ENCODE data around the gene GUK1. TPM values are rescaled to one million over a fixed set of nuclear protein-coding genes. Genes with fewer than 3 reads are reported as not detected.

GUK1 gene
- total RNA-seq, 1 donor from 2014 or later: 979 TPM

GRCh38 chr1:228096416-228097332 is 43.4 kb upstream of the GUK1 start:
- intact Hi-C loops (cut with DNase I): no loop called here
- H3K36me3 ChIP-seq: peaks cover 39 to 50% of the 10 kb centered on the region in 2 donors
- no peaks in the 10 kb centered on the region for H3K27me3 ChIP-seq
- no peak overlapping the region for H3K4me3 ChIP-seq
- no peak overlapping the region for H3K27ac ChIP-seq
- peaks cover 0 to 6% of the 10 kb centered on the region in 2 donors for H3K9me3 ChIP-seq
- peaks cover 0 to under 1% of the 10 kb centered on the region in 2 donors for H3K4me1 ChIP-seq
- peak in 1 of 2 donors; percentile 30 for DNase-seq (ENCODE audit: low spot score in 2 of 2)
- no peak for TF ChIP-seq CTCF (IDR thresholded peaks at IDR 0.05)

- DNase-seq (ENCODE audit: low spot score in 2 of 2): no peak
- no peaks in the 10 kb centered on the region for H3K27me3 ChIP-seq
- TF ChIP-seq CTCF (IDR thresholded peaks at IDR 0.05): no peak
- H3K36me3 ChIP-seq: peaks cover 39 to 50% of the 10 kb centered on the region in 2 donors
- no peak overlapping the region for H3K27ac ChIP-seq
- peaks cover 0 to 9% of the 10 kb centered on the region in 2 donors for H3K4me1 ChIP-seq
- peaks cover 0 to 6% of the 10 kb centered on the region in 2 donors for H3K9me3 ChIP-seq
- intact Hi-C loops (cut with DNase I): no loop called here
- no peak overlapping the region for H3K4me3 ChIP-seq
These were observed 42.6 kb upstream of the GUK1 start for GRCh38 chr1:228097333-228098081.

GRCh38 chr1:228098323-228098931 is 41.7 kb upstream of the GUK1 start:
- Histone ChIP-seq H3K27me3 (no peaks in the 10 kb centered on the region), H3K4me1 (peaks cover 0 to 11% of the 10 kb centered on the region in 2 donors), H3K9me3 (peaks cover 0 to 6% of the 10 kb centered on the region in 2 donors), H3K4me3 (no peak overlapping the region), H3K36me3 (peaks cover 39 to 50% of the 10 kb centered on the region in 2 donors), H3K27ac (no peak overlapping the region)
- no peak for DNase-seq (ENCODE audit: low spot score in 2 of 2)
- intact Hi-C loops (cut with DNase I): no loop called here
- no peak for TF ChIP-seq CTCF (IDR thresholded peaks at IDR 0.05)

GRCh38 chr1:228099331-228099732 is 40.7 kb upstream of the GUK1 start:
- Histone ChIP-seq H3K4me3 (no peak overlapping the region), H3K36me3 (peaks cover 39 to 50% of the 10 kb centered on the region in 2 donors), H3K9me3 (peaks cover 0 to 5% of the 10 kb centered on the region in 2 donors), H3K4me1 (peaks cover 3 to 16% of the 10 kb centered on the region in 2 donors), H3K27ac (no peak overlapping the region), H3K27me3 (no peaks in the 10 kb centered on the region)
- TF ChIP-seq CTCF (IDR thresholded peaks at IDR 0.05): no peak
- peak in 1 of 2 donors; percentile 58 for DNase-seq (ENCODE audit: low spot score in 2 of 2)
- intact Hi-C loops (cut with DNase I): no loop called here

- DNase-seq (ENCODE audit: low spot score in 2 of 2): peak in 1 of 2 donors; percentile 56
- TF ChIP-seq CTCF (IDR thresholded peaks at IDR 0.05): no peak
- Histone ChIP-seq H3K27me3 (no peaks in the 10 kb centered on the region), H3K27ac (peak overlapping the region; percentile 95), H3K36me3 (peaks cover 39 to 46% of the 10 kb centered on the region in 2 donors), H3K4me1 (peaks cover 3 to 16% of the 10 kb centered on the region in 2 donors), H3K9me3 (no peaks in the 10 kb centered on the region), H3K4me3 (no peak overlapping the region)
- intact Hi-C loops (cut with DNase I): loop anchor here (10.0 kb wide), 2 partner anchors 384 to 1404 kb away; partner anchors contain the start of genes NUP133 and RNF187
These were observed 39.1 kb upstream of the GUK1 start for GRCh38 chr1:228100822-228101613.

Measured in ascending aorta (tissue), 2 donors.